HUES64 (cell line): ENCODE measurements around the gene GNG12.

Experiments
- H3K27ac ChIP-seq: 2 replicates; pipeline ENCODE4 v1.7.0; 2013; ENCODE audit warnings: low read depth, low read length, inconsistent platforms
- H3K27me3 ChIP-seq: 2 replicates; pipeline ENCODE4 v1.6.1; 2013; ENCODE audit warnings: mild to moderate bottlenecking, low read length; ENCODE audit not compliant: insufficient read depth
- H3K36me3 ChIP-seq: 2 replicates; pipeline ENCODE4 v1.6.1; 2013; ENCODE audit warnings: mild to moderate bottlenecking, low read length; ENCODE audit not compliant: insufficient read depth
- H3K4me1 ChIP-seq: 2 replicates; pipeline ENCODE4 v1.6.1; 2013; ENCODE audit warnings: mild to moderate bottlenecking, low read length, moderate library complexity; ENCODE audit not compliant: insufficient read depth
- H3K4me3 ChIP-seq: 2 replicates; pipeline ENCODE4 v1.5.1; 2013; ENCODE audit warnings: mild to moderate bottlenecking, low read length, moderate library complexity
- H3K9ac ChIP-seq: 2 replicates; pipeline ENCODE4 v1.6.1; 2013; ENCODE audit warnings: mild to moderate bottlenecking, low read depth, low read length
- H3K9me3 ChIP-seq: 2 replicates; pipeline ENCODE4 v1.6.1; 2013; ENCODE audit warnings: low read depth, low read length; ENCODE audit not compliant: insufficient read depth
- WGBS: fragments of 150-250, 120-280 bp; methylation state at CpG from one replicate; pipeline ENCODE4 v1.1.7; 2013; ENCODE audit warnings: missing lambda C conversion rate; 5-methylcytosine and 5-hydroxymethylcytosine counted together

Gene GNG12

GRCh38 chr1:67685558-67686266 lies 147.6 kb downstream of the GNG12 start:
- WGBS = under 1% methylated on average over 65 of the region's 65 CpGs
- Histone ChIP-seq H3K4me1 (peaks cover 24% of the 10 kb centered on the region), H3K27ac (peak overlapping the region; percentile 63), H3K9me3 (no peaks in the 10 kb centered on the region), H3K9ac (peak overlapping the region; percentile 88), H3K27me3 (no peaks in the 10 kb centered on the region), H3K4me3 (peak overlapping the region; percentile 85), H3K36me3 (peaks cover 33% of the 10 kb centered on the region)

- Histone ChIP-seq H3K4me1 (peaks cover 24% of the 10 kb centered on the region), H3K27me3 (no peaks in the 10 kb centered on the region), H3K9me3 (no peaks in the 10 kb centered on the region), H3K27ac (peak within 1 kb of the TSS; percentile 63), H3K36me3 (peaks cover 33% of the 10 kb centered on the region), H3K9ac (peak within 1 kb of the TSS; percentile 88), H3K4me3 (peak within 1 kb of the TSS; percentile 85)
- 2% methylated on average over 39 of the region's 39 CpGs for WGBS
These were observed 148.2 kb downstream of the GNG12 start, which contains the start of gene GADD45A for GRCh38 chr1:67685067-67685557. Gene GADD45A (plus strand): TSS chr1:67685201. CDS start chr1:67685495, 294 bp downstream.

GRCh38 chr1:67684526-67685066 lies 148.7 kb downstream of the GNG12 start:
- WGBS = 11% methylated on average over 20 of the region's 20 CpGs
- H3K9me3 ChIP-seq = no peaks in the 10 kb centered on the region
- H3K36me3 ChIP-seq = peaks cover 27% of the 10 kb centered on the region
- H3K9ac ChIP-seq = no peak overlapping the region
- peak overlapping the region; percentile 32 for H3K4me3 ChIP-seq
- no peaks in the 10 kb centered on the region for H3K27me3 ChIP-seq
- H3K4me1 ChIP-seq = peaks cover 24% of the 10 kb centered on the region
- no peak overlapping the region for H3K27ac ChIP-seq

- H3K27ac ChIP-seq = no peak overlapping the region
- H3K9ac ChIP-seq = no peak overlapping the region
These were observed 149.3 kb downstream of the GNG12 start for GRCh38 chr1:67683766-67684525.

GRCh38 chr1:67683316-67683715 lies 150.0 kb downstream of the GNG12 start:
- H3K9me3 ChIP-seq = no peaks in the 10 kb centered on the region
- H3K4me1 ChIP-seq = peaks cover 22% of the 10 kb centered on the region
- H3K27me3 ChIP-seq = no peaks in the 10 kb centered on the region
- 97% methylated on average over 3 of the region's 3 CpGs for WGBS
- H3K9ac ChIP-seq = no peak overlapping the region
- no peak overlapping the region for H3K4me3 ChIP-seq
- no peak overlapping the region for H3K27ac ChIP-seq
- H3K36me3 ChIP-seq = peaks cover 15% of the 10 kb centered on the region

More at GRCh38 chr1:67683766-67684525, 149.3 kb downstream of the GNG12 start:
- WGBS = 74% methylated on average over 8 of the region's 8 CpGs
- H3K27me3 ChIP-seq = no peaks in the 10 kb centered on the region
- peak overlapping the region; percentile 32 for H3K4me3 ChIP-seq
- no peaks in the 10 kb centered on the region for H3K9me3 ChIP-seq
- peaks cover 21% of the 10 kb centered on the region for H3K36me3 ChIP-seq
- peaks cover 24% of the 10 kb centered on the region for H3K4me1 ChIP-seq

GRCh38 chr1:67682659-67683197 lies 150.5 kb downstream of the GNG12 start:
- peaks cover 9% of the 10 kb centered on the region for H3K36me3 ChIP-seq
- WGBS = 89% methylated on average over 3 of the region's 3 CpGs
- no peak overlapping the region for H3K27ac ChIP-seq
- no peak overlapping the region for H3K9ac ChIP-seq
- no peaks in the 10 kb centered on the region for H3K9me3 ChIP-seq
- H3K4me3 ChIP-seq = no peak overlapping the region
- H3K4me1 ChIP-seq = peaks cover 16% of the 10 kb centered on the region
- no peaks in the 10 kb centered on the region for H3K27me3 ChIP-seq

GRCh38 chr1:67680486-67680885 lies 152.8 kb downstream of the GNG12 start:
- no peak overlapping the region for H3K4me3 ChIP-seq
- H3K27me3 ChIP-seq = no peaks in the 10 kb centered on the region
- no peak overlapping the region for H3K9ac ChIP-seq
- H3K9me3 ChIP-seq = no peaks in the 10 kb centered on the region
- no peak overlapping the region for H3K27ac ChIP-seq
- no peaks in the 10 kb centered on the region for H3K36me3 ChIP-seq
- 97% methylated on average over 2 of the region's 2 CpGs for WGBS
- peaks cover 9% of the 10 kb centered on the region for H3K4me1 ChIP-seq

GRCh38 chr1:67679691-67680090 lies 153.6 kb downstream of the GNG12 start:
- H3K36me3 ChIP-seq = no peaks in the 10 kb centered on the region
- H3K27me3 ChIP-seq = no peaks in the 10 kb centered on the region
- H3K27ac ChIP-seq = no peak overlapping the region

GRCh38 chr1:67677930-67678329 lies 155.3 kb downstream of the GNG12 start:
- peaks cover 7% of the 10 kb centered on the region; the same call in 1 of the 2 replicates for H3K4me1 ChIP-seq
- H3K4me3 ChIP-seq = no peak overlapping the region
- no peak overlapping the region for H3K27ac ChIP-seq
- no peaks in the 10 kb centered on the region for H3K27me3 ChIP-seq
- H3K9me3 ChIP-seq = no peaks in the 10 kb centered on the region
- WGBS = 90% methylated on average over 2 of the region's 2 CpGs
- no peaks in the 10 kb centered on the region for H3K36me3 ChIP-seq
- H3K9ac ChIP-seq = no peak overlapping the region

More at GRCh38 chr1:67679691-67680090, 153.6 kb downstream of the GNG12 start:
- no peak overlapping the region for H3K9ac ChIP-seq
- H3K4me1 ChIP-seq = peaks cover 11% of the 10 kb centered on the region
- H3K9me3 ChIP-seq = no peaks in the 10 kb centered on the region
- no peak overlapping the region for H3K4me3 ChIP-seq

GRCh38 chr1:67677408-67677807 lies 155.9 kb downstream of the GNG12 start:
- no peak overlapping the region for H3K9ac ChIP-seq
- H3K4me1 ChIP-seq = peaks cover 7% of the 10 kb centered on the region; the same call in 1 of the 2 replicates
- no peaks in the 10 kb centered on the region for H3K27me3 ChIP-seq
- no peaks in the 10 kb centered on the region for H3K36me3 ChIP-seq
- WGBS = 100% methylated on average over 1 of the region's 2 CpGs
- no peaks in the 10 kb centered on the region for H3K9me3 ChIP-seq
- no peak overlapping the region for H3K4me3 ChIP-seq
- H3K27ac ChIP-seq = no peak overlapping the region

GRCh38 chr1:67676946-67677345 lies 156.3 kb downstream of the GNG12 start:
- Histone ChIP-seq H3K36me3 (no peaks in the 10 kb centered on the region), H3K9me3 (no peaks in the 10 kb centered on the region), H3K4me3 (no peak overlapping the region), H3K9ac (no peak overlapping the region), H3K27ac (no peak overlapping the region), H3K4me1 (peaks cover 7% of the 10 kb centered on the region; the same call in 1 of the 2 replicates), H3K27me3 (no peaks in the 10 kb centered on the region)
- WGBS = 58% methylated on average over 2 of the region's 2 CpGs
